Measurements from ENCODE around the gene SCARB1. TPM values are rescaled to one million over a fixed set of nuclear protein-coding genes. Genes with fewer than 3 reads are reported as not detected.
A peak's percentile ranks its signal among the peaks of the same experiment; 100 is the strongest.
"Not testable (repeated sequence)": the region's sequence is repeated elsewhere in the genome, so short reads cannot be mapped to it uniquely, and the experiment has no call there.

SCARB1 gene
- total RNA-seq, 1 donor from 2014 or later = 4.3 TPM

DNA sequence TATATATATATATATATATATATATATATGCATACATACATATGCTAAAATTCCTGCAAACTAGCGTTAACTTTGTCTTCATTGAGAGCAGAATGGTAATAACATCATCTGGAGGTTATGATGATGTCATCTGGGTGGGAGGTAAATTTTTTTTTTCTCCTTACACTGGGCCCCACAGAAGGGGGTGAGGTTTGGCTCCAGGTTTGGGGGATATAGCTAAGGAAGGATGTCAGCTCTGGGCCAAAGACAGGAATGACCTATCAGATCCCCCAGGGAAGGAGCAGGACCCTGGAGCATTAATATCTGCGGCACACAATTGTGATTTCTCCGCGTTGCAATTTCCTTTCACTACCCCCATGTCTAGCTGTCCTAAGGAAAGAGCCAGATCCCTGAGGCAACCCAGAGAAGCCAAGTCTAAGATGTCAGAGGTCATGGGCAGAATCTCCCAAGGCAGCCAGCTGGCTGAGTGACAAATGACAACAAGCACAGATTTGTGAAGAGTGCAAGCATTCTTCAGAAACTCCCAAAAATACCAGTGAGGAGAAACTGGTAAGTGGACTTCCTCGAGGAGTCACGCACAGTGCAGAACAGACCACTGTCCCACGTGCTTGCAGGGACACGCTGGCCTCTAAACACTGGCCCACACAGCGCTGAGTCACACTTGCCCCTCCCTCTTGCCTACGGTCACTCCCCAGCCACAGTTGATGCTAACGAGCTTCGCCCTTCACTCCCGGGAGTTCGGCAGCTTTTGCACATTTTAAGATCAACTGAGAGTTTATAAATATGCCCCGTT, 40.8 kb upstream of the SCARB1 start:
- Mint-ChIP-seq H3K27me3 (ENCODE audit: insufficient read depth, low read depth) (peaks cover 10% of the 10 kb centered on the region), H3K4me3 (no peak overlapping the region), H3K36me3 (no peaks in the 10 kb centered on the region), H3K4me1 (peaks cover 21% of the 10 kb centered on the region), H3K9me3 (peaks cover 2% of the 10 kb centered on the region), H3K27ac (peak overlapping the region; percentile 83)
- Histone ChIP-seq H3K9me3 (ENCODE audit: low read depth) (no peaks in the 10 kb centered on the region), H4K20me1 (ENCODE audit: low read depth) (peaks cover 14% of the 10 kb centered on the region), H3K4me2 (no peak overlapping the region), H2AFZ (replicated peaks) (no peak overlapping the region), H3K79me2 (ENCODE audit: low read depth) (no peaks in the 10 kb centered on the region), H3K9ac (no peak overlapping the region), H3K27me3 (no peaks in the 10 kb centered on the region), H3K4me1 (no peaks in the 10 kb centered on the region), H3K27ac (no peak overlapping the region), H3K4me3 (no peak overlapping the region), H3K36me3 (no peaks in the 10 kb centered on the region), H3F3A (ENCODE audit: low read depth) (peaks cover 25% of the 10 kb centered on the region)
- peak; percentile 25 for DNase-seq (ENCODE audit: low spot score)
- TF ChIP-seq EZH2phosphoT487 (IDR thresholded peaks at IDR 0.05) (no peak), EZH2 (IDR thresholded peaks at IDR 0.05) (no peak)
- TF ChIP-seq, protein P1, sequence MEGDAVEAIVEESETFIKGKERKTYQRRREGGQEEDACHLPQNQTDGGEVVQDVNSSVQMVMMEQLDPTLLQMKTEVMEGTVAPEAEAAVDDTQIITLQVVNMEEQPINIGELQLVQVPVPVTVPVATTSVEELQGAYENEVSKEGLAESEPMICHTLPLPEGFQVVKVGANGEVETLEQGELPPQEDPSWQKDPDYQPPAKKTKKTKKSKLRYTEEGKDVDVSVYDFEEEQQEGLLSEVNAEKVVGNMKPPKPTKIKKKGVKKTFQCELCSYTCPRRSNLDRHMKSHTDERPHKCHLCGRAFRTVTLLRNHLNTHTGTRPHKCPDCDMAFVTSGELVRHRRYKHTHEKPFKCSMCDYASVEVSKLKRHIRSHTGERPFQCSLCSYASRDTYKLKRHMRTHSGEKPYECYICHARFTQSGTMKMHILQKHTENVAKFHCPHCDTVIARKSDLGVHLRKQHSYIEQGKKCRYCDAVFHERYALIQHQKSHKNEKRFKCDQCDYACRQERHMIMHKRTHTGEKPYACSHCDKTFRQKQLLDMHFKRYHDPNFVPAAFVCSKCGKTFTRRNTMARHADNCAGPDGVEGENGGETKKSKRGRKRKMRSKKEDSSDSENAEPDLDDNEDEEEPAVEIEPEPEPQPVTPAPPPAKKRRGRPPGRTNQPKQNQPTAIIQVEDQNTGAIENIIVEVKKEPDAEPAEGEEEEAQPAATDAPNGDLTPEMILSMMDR (IDR thresholded peaks at IDR 0.05) = no peak

DNA sequence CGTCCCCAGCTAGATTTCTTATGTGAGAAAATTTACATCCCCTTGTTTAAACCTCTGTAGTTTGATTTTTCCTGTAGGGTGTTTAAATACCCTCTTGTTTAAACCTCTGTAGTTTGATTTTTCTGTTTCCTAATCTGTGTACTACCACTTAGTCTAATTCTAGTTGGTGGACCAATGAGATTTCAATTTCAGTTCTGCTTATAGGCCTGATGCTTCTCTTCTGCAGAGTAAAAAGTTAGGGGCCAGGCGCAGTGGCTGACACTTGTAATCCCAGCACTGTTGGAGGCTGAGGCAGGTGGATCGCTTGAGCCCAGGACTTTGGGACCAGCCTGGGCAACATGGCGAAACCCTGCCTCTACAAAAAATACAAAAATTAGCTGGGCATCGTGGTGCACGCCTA, 39.3 kb upstream of the SCARB1 start:
- Histone ChIP-seq H3K27ac (no peak overlapping the region), H3K4me1 (no peaks in the 10 kb centered on the region), H2AFZ (replicated peaks) (no peak overlapping the region), H3K9me3 (ENCODE audit: low read depth) (no peaks in the 10 kb centered on the region), H3K4me2 (no peak overlapping the region), H3K79me2 (ENCODE audit: low read depth) (no peaks in the 10 kb centered on the region), H4K20me1 (ENCODE audit: low read depth) (peaks cover 5% of the 10 kb centered on the region), H3K36me3 (no peaks in the 10 kb centered on the region), H3F3A (ENCODE audit: low read depth) (peaks cover 9% of the 10 kb centered on the region), H3K27me3 (no peaks in the 10 kb centered on the region), H3K9ac (no peak overlapping the region), H3K4me3 (no peak overlapping the region)
- Mint-ChIP-seq H3K4me3 (no peak overlapping the region), H3K27me3 (ENCODE audit: insufficient read depth, low read depth) (peaks cover 14% of the 10 kb centered on the region), H3K9me3 (peaks cover 2% of the 10 kb centered on the region), H3K36me3 (no peaks in the 10 kb centered on the region), H3K4me1 (peaks cover 21% of the 10 kb centered on the region), H3K27ac (no peak overlapping the region)
- TF ChIP-seq EZH2phosphoT487 (IDR thresholded peaks at IDR 0.05) = no peak
- no peak for DNase-seq (ENCODE audit: low spot score)

DNA sequence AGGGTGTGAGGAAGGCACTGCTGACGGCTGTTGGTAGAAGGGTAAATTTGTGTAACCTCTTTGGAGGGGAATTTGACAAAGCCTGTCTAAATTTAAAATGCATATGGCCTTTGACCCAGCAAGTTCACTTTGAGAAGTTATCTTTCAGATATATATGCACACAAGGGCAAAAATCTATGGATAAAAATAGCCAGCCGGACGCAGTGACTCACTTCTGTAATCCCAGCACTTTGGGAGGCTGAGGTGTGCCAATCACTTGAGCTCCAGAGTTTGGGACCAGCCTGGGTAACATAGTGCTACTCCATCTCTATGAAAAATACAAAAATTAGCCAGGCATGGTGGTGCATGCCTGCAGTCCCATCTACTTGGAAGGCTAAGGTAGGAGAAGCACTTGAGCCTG, 37.3 kb upstream of the SCARB1 start:
- Histone ChIP-seq H2AFZ (replicated peaks) (no peak overlapping the region), H3K79me2 (ENCODE audit: low read depth) (no peaks in the 10 kb centered on the region), H3K27ac (no peak overlapping the region), H3K9ac (no peak overlapping the region), H3K36me3 (no peaks in the 10 kb centered on the region), H4K20me1 (ENCODE audit: low read depth) (no peaks in the 10 kb centered on the region), H3K4me1 (no peaks in the 10 kb centered on the region), H3F3A (ENCODE audit: low read depth) (no peaks in the 10 kb centered on the region), H3K9me3 (ENCODE audit: low read depth) (no peaks in the 10 kb centered on the region), H3K27me3 (no peaks in the 10 kb centered on the region), H3K4me2 (no peak overlapping the region), H3K4me3 (no peak overlapping the region)
- Mint-ChIP-seq H3K9me3 (peaks cover 2% of the 10 kb centered on the region), H3K27ac (no peak overlapping the region), H3K4me1 (peaks cover 15% of the 10 kb centered on the region), H3K27me3 (ENCODE audit: insufficient read depth, low read depth) (peaks cover 14% of the 10 kb centered on the region), H3K4me3 (no peak overlapping the region), H3K36me3 (no peaks in the 10 kb centered on the region)
- TF ChIP-seq EZH2 (IDR thresholded peaks at IDR 0.05) = no peak
- no peak for TF ChIP-seq EZH2phosphoT487 (IDR thresholded peaks at IDR 0.05)
- TF ChIP-seq, protein P1 (IDR thresholded peaks at IDR 0.05) = no peak
- no peak for DNase-seq (ENCODE audit: low spot score)

DNA sequence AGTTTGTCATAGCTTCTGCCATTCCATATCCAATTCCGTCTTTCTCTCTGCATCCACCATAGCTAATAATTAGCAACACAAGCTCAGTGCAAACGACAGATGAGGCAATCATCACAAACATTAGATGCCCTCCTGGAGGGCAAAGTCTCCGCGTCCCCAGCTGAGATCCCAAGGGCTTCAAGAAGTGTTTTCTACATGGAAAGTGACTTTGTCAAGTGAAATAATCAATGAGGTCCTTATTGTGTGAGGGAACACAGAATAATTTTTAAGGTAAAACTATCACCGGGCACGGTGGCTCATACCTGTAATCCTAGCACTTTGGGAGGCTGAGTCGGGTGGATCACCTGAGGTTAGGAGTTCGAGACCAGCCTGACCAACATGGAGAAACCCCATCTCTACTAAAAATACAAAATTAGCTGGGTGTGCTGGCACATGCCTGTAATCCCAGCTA, 36.7 kb upstream of the SCARB1 start:
- H3K9me3 Mint-ChIP-seq; H3K27me3 ChIP-seq; H3K79me2 ChIP-seq (ENCODE audit: low read depth); H2AFZ ChIP-seq (replicated peaks); H3K27ac Mint-ChIP-seq; H3F3A ChIP-seq (ENCODE audit: low read depth); H4K20me1 ChIP-seq (ENCODE audit: low read depth); H3K4me3 ChIP-seq; H3K36me3 Mint-ChIP-seq; H3K4me1 ChIP-seq; H3K27me3 Mint-ChIP-seq (ENCODE audit: insufficient read depth, low read depth); H3K36me3 ChIP-seq; DNase-seq (ENCODE audit: low spot score); H3K9me3 ChIP-seq (ENCODE audit: low read depth); H3K4me2 ChIP-seq; H3K4me3 Mint-ChIP-seq; H3K27ac ChIP-seq; H3K9ac ChIP-seq: not testable (repeated sequence)
- H3K4me1 Mint-ChIP-seq = peaks cover 12% of the 10 kb centered on the region

All from neural progenitor cell (in vitro differentiated cells).